ENCODE results near the gene METTL23.

GRCh38 chr17:76702941-76703637, 23.6 kb upstream of the METTL23 start:
- TF ChIP-seq CTCF (optimal IDR thresholded peaks at IDR 0.05 in 1 of 3, IDR thresholded peaks at IDR 0.05 in 1 of 3, conservative IDR thresholded peaks at IDR 0.05 in 1 of 3; ENCODE audit: extremely low read depth in 1 of 3, insufficient read depth in 2 of 3, low read length in 3 of 3) (no peak), EZH2 (IDR thresholded peaks at IDR 0.05; ENCODE audit: low read length) (no peak)
